ENCODE measurements around the gene P3H4. TPM values are rescaled to one million over a fixed set of nuclear protein-coding genes. Genes with fewer than 3 reads are reported as not detected.

The P3H4 gene
- total RNA-seq, 4 donors from 2014 or later = 8.5 to 18.6 (median 9.2) TPM

- peaks cover 28% of the 10 kb centered on the region for H3K4me1 ChIP-seq
- peak overlapping the region; percentile 16 for H3K4me3 ChIP-seq
- H3K36me3 ChIP-seq = no peaks in the 10 kb centered on the region
- 31% methylated on average over 9 of the region's 18 CpGs for WGBS
- H3K9me3 ChIP-seq = no peaks in the 10 kb centered on the region
- H3K27ac ChIP-seq = peak overlapping the region; percentile 90
- DNase-seq (ENCODE audit: low spot score in 2 of 2) = peak in 1 of 2 donors; percentile 80
- TF ChIP-seq POLR2AphosphoS5 (IDR thresholded peaks at IDR 0.05) (peak in 1 of 3 donors; percentile 24), POLR2A (IDR thresholded peaks at IDR 0.05) (no peak), CTCF (IDR thresholded peaks at IDR 0.05) (no peak), EP300 (IDR thresholded peaks at IDR 0.05) (no peak)
- no peaks in the 10 kb centered on the region for H3K27me3 ChIP-seq
Observed at GRCh38 chr17:41800601-41801373, 11.0 kb downstream of the P3H4 start.

GRCh38 chr17:41799366-41799765 lies 12.4 kb downstream of the P3H4 start:
- Histone ChIP-seq H3K9me3 (no peaks in the 10 kb centered on the region), H3K27me3 (no peaks in the 10 kb centered on the region), H3K36me3 (no peaks in the 10 kb centered on the region), H3K4me1 (peaks cover 35% of the 10 kb centered on the region), H3K27ac (peak overlapping the region; percentile 90), H3K4me3 (no peak overlapping the region)
- WGBS = 58% methylated on average over 8 of the region's 8 CpGs
- no peak for TF ChIP-seq CTCF (IDR thresholded peaks at IDR 0.05)
- TF ChIP-seq EP300 (IDR thresholded peaks at IDR 0.05) = no peak
- TF ChIP-seq POLR2A (IDR thresholded peaks at IDR 0.05) = no peak
- no peak for TF ChIP-seq POLR2AphosphoS5 (IDR thresholded peaks at IDR 0.05)
- peak in 1 of 2 donors; percentile 67 for DNase-seq (ENCODE audit: low spot score in 2 of 2)

- Histone ChIP-seq H3K36me3 (no peaks in the 10 kb centered on the region), H3K27ac (no peak overlapping the region), H3K4me1 (peaks cover 54% of the 10 kb centered on the region), H3K9me3 (no peaks in the 10 kb centered on the region), H3K27me3 (no peaks in the 10 kb centered on the region), H3K4me3 (no peak overlapping the region)
- TF ChIP-seq CTCF (IDR thresholded peaks at IDR 0.05) (no peak), EP300 (IDR thresholded peaks at IDR 0.05) (no peak), POLR2AphosphoS5 (IDR thresholded peaks at IDR 0.05) (no peak), POLR2A (IDR thresholded peaks at IDR 0.05) (no peak)
- WGBS = 74% methylated on average over 3 of the region's 3 CpGs
- no peak for DNase-seq (ENCODE audit: low spot score in 2 of 2)
Observed at GRCh38 chr17:41797377-41797776, 14.4 kb downstream of the P3H4 start.

GRCh38 chr17:41796121-41796895 lies 15.4 kb downstream of the P3H4 start:
- no peaks in the 10 kb centered on the region for H3K27me3 ChIP-seq
- TF ChIP-seq CTCF (IDR thresholded peaks at IDR 0.05) (no peak), POLR2A (IDR thresholded peaks at IDR 0.05) (no peak), EP300 (IDR thresholded peaks at IDR 0.05) (no peak), POLR2AphosphoS5 (IDR thresholded peaks at IDR 0.05) (no peak)
- no peak overlapping the region for H3K27ac ChIP-seq
- H3K9me3 ChIP-seq = no peaks in the 10 kb centered on the region
- peaks cover 60% of the 10 kb centered on the region for H3K4me1 ChIP-seq
- WGBS = 86% methylated on average over 9 of the region's 10 CpGs
- H3K4me3 ChIP-seq = no peak overlapping the region
- H3K36me3 ChIP-seq = no peaks in the 10 kb centered on the region
- DNase-seq (ENCODE audit: low spot score in 2 of 2) = no peak

- DNase-seq (ENCODE audit: low spot score in 2 of 2) = no peak
- H3K4me1 ChIP-seq = peaks cover 56% of the 10 kb centered on the region
- no peaks in the 10 kb centered on the region for H3K9me3 ChIP-seq
- no peak for TF ChIP-seq POLR2A (IDR thresholded peaks at IDR 0.05)
- no peak for TF ChIP-seq EP300 (IDR thresholded peaks at IDR 0.05)
- TF ChIP-seq CTCF (IDR thresholded peaks at IDR 0.05) = no peak
- no peak for TF ChIP-seq POLR2AphosphoS5 (IDR thresholded peaks at IDR 0.05)
- WGBS = 94% methylated on average over 5 of the region's 5 CpGs
- H3K4me3 ChIP-seq = no peak overlapping the region
- H3K27ac ChIP-seq = peak overlapping the region; percentile 94
- H3K27me3 ChIP-seq = no peaks in the 10 kb centered on the region
- H3K36me3 ChIP-seq = no peaks in the 10 kb centered on the region
Observed at GRCh38 chr17:41794540-41794975, 17.2 kb downstream of the P3H4 start.

Measured in suprapubic skin (tissue), 4 donors.